PC-3 (cell line): ENCODE results near the gene COA5.

ENCODE experiments used
- CTCF ChIP-seq: fragments of 300-600 bp; sonication (generic); conservative IDR thresholded peaks from 2 replicates; pipeline ENCODE4 v1.5.1; 2017; ENCODE audit warnings: antibody characterized with exemption, low read depth, mild to moderate bottlenecking, low read length
- EZH2 ChIP-seq: fragments of 300-600 bp; sonication (generic); IDR thresholded peaks from one replicate; pipeline ENCODE4 v1.6.1; 2017; ENCODE audit warnings: antibody characterized with exemption, mild to moderate bottlenecking, low read length; ENCODE audit not compliant: unreplicated experiment
- EZH2phosphoT487 ChIP-seq: fragments of 300-600 bp; sonication (generic); IDR thresholded peaks from 2 replicates; pipeline ENCODE4 v1.6.1; 2018; ENCODE audit warnings: mild to moderate bottlenecking, antibody characterized with exemption, low read length, borderline replicate concordance

GRCh38 chr2:98565286-98565860 lies 42.9 kb downstream of the COA5 start:
- TF ChIP-seq CTCF = no peak
- no peak for TF ChIP-seq EZH2
- TF ChIP-seq EZH2phosphoT487 = no peak
